GM21447 (cell line): Measurements from ENCODE around the gene PIGX.
A peak's percentile ranks its signal among the peaks of the same experiment; 100 is the strongest.

Experiments
- ATAC-seq: cut with Tn5 transposase; IDR thresholded peaks from one replicate; pipeline ENCODE4 v1.9.1; 2021; ENCODE audit not compliant: unreplicated experiment

PIGX gene

GRCh38 chr3:196711838-196712513 lies at the start of gene PIGX, which contains the start of gene CEP19:
PIGX (plus strand) TSS chr3:196712377.
CEP19 (minus strand) TSS chr3:196712250; CDS start chr3:196708657, 3,593 bp downstream.
- ATAC-seq: peak; percentile 70

GRCh38 chr3:196662711-196663571 lies 49.2 kb upstream of the PIGX start:
- no peak for ATAC-seq

- ATAC-seq: no peak
Measured at GRCh38 chr3:196666001-196666867, 45.9 kb upstream of the PIGX start.

- ATAC-seq: no peak
Measured at GRCh38 chr3:196667056-196667825, 44.9 kb upstream of the PIGX start.

GRCh38 chr3:196670339-196670738 lies 41.8 kb upstream of the PIGX start:
- no peak for ATAC-seq

GRCh38 chr3:196673632-196674031 lies 38.5 kb upstream of the PIGX start:
- ATAC-seq: no peak

- ATAC-seq: no peak
Measured at GRCh38 chr3:196677353-196677752, 34.8 kb upstream of the PIGX start.

GRCh38 chr3:196677931-196678330 lies 34.2 kb upstream of the PIGX start:
- no peak for ATAC-seq

GRCh38 chr3:196684548-196685407 lies 27.4 kb upstream of the PIGX start:
- ATAC-seq: peak; percentile 95

GRCh38 chr3:196686436-196686835 lies 25.7 kb upstream of the PIGX start:
- ATAC-seq: no peak

GRCh38 chr3:196688349-196688748 lies 23.8 kb upstream of the PIGX start:
- ATAC-seq: no peak

- no peak for ATAC-seq
Measured at GRCh38 chr3:196689941-196690660, 22.1 kb upstream of the PIGX start.

- ATAC-seq: no peak
Measured at GRCh38 chr3:196691386-196691785, 20.8 kb upstream of the PIGX start.

- ATAC-seq: no peak
Measured at GRCh38 chr3:196694202-196694638, 18.0 kb upstream of the PIGX start.

GRCh38 chr3:196694941-196695848 lies 17.0 kb upstream of the PIGX start:
- no peak for ATAC-seq

- ATAC-seq: no peak
Measured at GRCh38 chr3:196695849-196696226, 16.3 kb upstream of the PIGX start.

GRCh38 chr3:196697270-196697669 lies 14.9 kb upstream of the PIGX start:
- ATAC-seq: no peak

GRCh38 chr3:196699749-196700148 lies 12.4 kb upstream of the PIGX start:
- no peak for ATAC-seq
